Motor neuron (in vitro differentiated cells): ENCODE results near the gene ACKR2. TPM values are rescaled to one million over a fixed set of nuclear protein-coding genes. Genes with fewer than 3 reads are reported as not detected.

Source experiments
- ATAC-seq, 8 experiments: fragments of 200-7000 bp; cut with Tn5 transposase; replicated peaks in 6 of 8; 2 replicates each; pipeline ENCODE4 v1.8.0; 2021; ENCODE audit warnings: mild to moderate bottlenecking in 8 of 8, moderate library complexity in 8 of 8
- H3K27ac ChIP-seq, 2 donors: fragments of 250-450 bp; sonication (Bioruptor Pico); 2 replicates each; pipeline ENCODE4 v1.9.0; 2021; ENCODE audit warnings: antibody characterized with exemption in 2 of 2, mild to moderate bottlenecking in 2 of 2, moderate library complexity in 1 of 2
- H3K4me1 ChIP-seq, 2 donors: fragments of 250-450 bp; sonication (Bioruptor Pico); replicated peaks in 1 of 2; 2 replicates each; pipeline ENCODE4 v1.6.1; 2021; ENCODE audit warnings: antibody characterized with exemption in 2 of 2, mild to moderate bottlenecking in 2 of 2, moderate library complexity in 1 of 2
- H3K4me3 ChIP-seq, 5 donors: fragments of 250-450 bp; sonication (Bioruptor Pico); 2 replicates each; pipeline ENCODE4 v1.9.0; 2021; ENCODE audit warnings: antibody characterized with exemption in 5 of 5, mild to moderate bottlenecking in 5 of 5, moderate library complexity in 4 of 5
- WGBS, 10 experiments: fragments of 450-650 bp; shearing (Covaris generic); methylation state at CpG; one replicate each; pipeline ENCODE4 v1.0.0; 2022; 5-methylcytosine and 5-hydroxymethylcytosine counted together
- in situ Hi-C, 9 experiments: fragments of 400-800 bp; cut with MboI; loops; one replicate each; pipeline ENCODE4 v1.15.0; 2021; ENCODE audit warnings: low sequenced_read_pairs in 9 of 9, low pct_unique_long_range_greater_than_20kb in 2 of 9; ENCODE audit not compliant: unreplicated experiment in 9 of 9
- total RNA-seq, 8 experiments: library from RNA; unstranded; fragments of 300-600 nt; gene quantifications; 2 replicates each; pipeline versions ENCODE4 v1.2.3 to v1.2.4, GENCODE V29; 2022

Gene ACKR2
- total RNA-seq, 8 experiments from 2014 or later: 0.31 to 0.87 (median 0.38) TPM; not detected in 1

GRCh38 chr3:42826141-42826540 lies 16.9 kb downstream of the ACKR2 start:
- no peak for ATAC-seq
- Histone ChIP-seq H3K4me1 (peaks cover 0 to 11% of the 10 kb centered on the region in 2 donors), H3K27ac (no peak overlapping the region), H3K4me3 (no peak overlapping the region)
- in situ Hi-C loops: no loop called here

- H3K27ac ChIP-seq: no peak overlapping the region
- no peak for ATAC-seq
- in situ Hi-C loops: no loop called here
- H3K4me3 ChIP-seq: no peak overlapping the region
- H3K4me1 ChIP-seq: peaks cover 0 to 11% of the 10 kb centered on the region in 2 donors
Observed at GRCh38 chr3:42827023-42827422, 17.8 kb downstream of the ACKR2 start.

DNA sequence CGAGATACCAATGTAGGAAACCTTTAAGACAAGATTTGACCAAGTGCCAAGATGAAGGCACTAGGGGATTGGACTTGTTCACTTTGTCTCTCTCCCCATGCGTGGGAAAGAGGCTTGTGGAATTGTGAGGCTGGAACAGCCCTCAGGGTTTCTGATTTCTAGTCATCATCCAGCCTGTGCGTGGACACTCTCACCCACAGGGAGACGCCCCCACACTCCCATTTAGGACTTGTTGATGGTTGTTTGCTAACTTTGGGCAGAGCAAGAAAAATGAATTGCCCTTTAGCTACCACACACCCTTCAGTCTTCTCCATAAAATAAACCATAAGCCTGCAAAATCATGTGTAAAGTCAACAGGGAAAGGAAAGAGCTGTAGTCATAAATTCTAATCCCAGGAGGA lies 18.4 kb downstream of the ACKR2 start:
- 7 to 100% (median 67%) methylated on average over 1 to 3 of the region's 4 CpGs; no CpG with 5 or more reads in 5 of the 10 experiments for WGBS, 10 experiments
- H3K4me3 ChIP-seq: no peak overlapping the region
- no peak overlapping the region for H3K27ac ChIP-seq
- in situ Hi-C loops: no loop called here
- ATAC-seq: peak in 3 of 8 experiments; percentile 21 to 77 (median 39)
- H3K4me1 ChIP-seq: peaks cover 0 to 11% of the 10 kb centered on the region in 2 donors

GRCh38 chr3:42829083-42829627 lies 19.9 kb downstream of the ACKR2 start:
- Histone ChIP-seq H3K4me3 (no peak overlapping the region), H3K27ac (no peak overlapping the region), H3K4me1 (no peaks in the 10 kb centered on the region)
- no peak for ATAC-seq
- in situ Hi-C loops: no loop called here
- 33 to 97% (median 81%) methylated on average over 1 to 5 of the region's 5 CpGs for WGBS, 10 experiments

DNA sequence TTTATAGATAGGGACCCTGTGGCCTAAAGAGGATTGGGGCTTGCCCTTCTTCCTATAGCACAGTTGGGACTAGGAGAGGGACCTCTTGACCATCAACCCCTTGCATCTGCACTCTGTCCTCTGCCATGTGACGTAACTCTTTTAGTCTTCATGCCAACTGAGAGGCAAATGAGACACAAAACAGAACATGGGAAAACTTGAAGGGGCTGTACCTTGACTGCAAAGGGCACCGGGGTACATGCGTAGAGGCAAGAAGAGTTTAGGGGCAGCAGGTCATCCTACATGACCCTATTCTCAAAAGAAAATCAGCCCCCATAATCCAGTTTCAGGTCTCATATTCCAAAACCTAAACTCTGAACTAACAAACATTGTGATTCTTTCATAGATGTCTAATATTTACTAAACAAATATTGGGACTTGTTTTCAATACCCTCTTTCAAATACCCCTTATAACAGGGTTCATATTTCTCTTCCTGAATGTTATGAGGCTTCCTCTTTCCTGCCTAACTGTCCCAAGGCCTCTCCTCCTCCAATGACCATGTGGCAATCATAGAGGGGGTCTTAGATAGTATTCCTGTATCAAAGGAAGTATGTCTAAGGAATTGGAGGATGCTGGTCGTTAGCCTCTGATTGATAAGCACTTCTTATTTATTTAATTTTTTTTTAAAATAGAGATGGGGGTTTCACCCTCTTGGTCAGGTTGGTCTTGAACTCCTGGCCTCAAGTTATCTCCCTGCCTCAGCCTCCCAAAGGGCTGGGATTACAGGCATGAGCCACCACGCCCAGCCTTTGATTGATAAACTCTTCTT lies 20.6 kb downstream of the ACKR2 start:
- Histone ChIP-seq H3K4me1 (no peaks in the 10 kb centered on the region), H3K27ac (no peak overlapping the region), H3K4me3 (no peak overlapping the region)
- in situ Hi-C loops: no loop called here
- WGBS, 10 experiments: 14 to 100% (median 61%) methylated on average over 1 to 5 of the region's 5 CpGs; no CpG with 5 or more reads in 2 of the 10 experiments
- ATAC-seq: no peak

DNA sequence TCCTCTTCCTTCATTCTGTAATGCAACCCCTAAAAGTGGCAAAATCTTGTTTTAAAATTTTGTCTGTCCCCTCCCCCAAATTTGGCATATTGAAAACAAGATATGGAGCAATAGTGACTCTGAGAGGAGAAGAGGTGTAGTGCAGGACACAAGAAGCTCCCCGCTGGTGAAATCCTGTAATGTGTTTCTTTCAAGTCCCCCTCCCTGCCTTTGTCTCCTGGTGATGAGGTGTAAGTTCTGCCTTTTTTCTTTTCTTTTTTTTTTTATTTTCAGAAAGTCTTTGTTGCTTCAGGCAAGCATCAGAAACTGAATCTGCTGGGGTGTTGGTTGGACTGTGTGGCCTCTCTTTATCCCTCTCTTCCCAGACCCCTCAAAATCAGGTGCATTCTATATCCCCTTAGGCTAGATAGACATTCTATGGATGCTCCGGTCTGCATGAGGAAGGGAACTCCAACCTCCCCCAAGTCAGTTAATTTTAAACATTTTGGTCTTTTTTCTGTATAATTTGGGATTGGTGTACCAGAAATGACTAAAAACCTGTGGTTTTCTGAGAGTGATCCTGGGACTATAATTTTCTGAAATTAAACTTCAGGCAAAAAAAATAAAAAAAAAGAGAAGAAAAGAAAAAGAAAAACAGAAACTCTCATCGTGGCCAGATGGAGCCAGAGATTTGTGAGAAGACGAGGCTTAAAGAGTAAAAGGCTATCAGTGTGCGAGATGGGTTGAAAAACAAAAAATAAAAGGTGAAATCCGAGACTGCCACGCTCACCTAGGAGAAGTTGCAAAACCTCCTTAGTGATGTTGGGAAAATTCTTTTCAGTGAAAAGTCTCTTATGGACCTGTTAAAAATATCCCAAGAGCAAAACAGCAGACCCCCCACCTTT lies 21.4 kb downstream of the ACKR2 start:
- no peak overlapping the region for H3K27ac ChIP-seq
- in situ Hi-C loops: no loop called here
- H3K4me3 ChIP-seq: no peak overlapping the region
- 30 to 87% (median 50%) methylated on average over 3 to 7 of the region's 7 CpGs for WGBS, 10 experiments
- ATAC-seq: peak in 4 of 8 experiments; percentile 22 to 60 (median 50)
- H3K4me1 ChIP-seq: no peaks in the 10 kb centered on the region

GRCh38 chr3:42831321-42831713 lies 22.1 kb downstream of the ACKR2 start:
- ATAC-seq: peak in 4 of 8 experiments; percentile 44 to 73 (median 64)
- H3K27ac ChIP-seq: no peak overlapping the region
- WGBS, 10 experiments: 0 to 58% (median 8%) methylated on average over 2 to 3 of the region's 3 CpGs; no CpG with 5 or more reads in 3 of the 10 experiments
- in situ Hi-C loops: no loop called here
- no peaks in the 10 kb centered on the region for H3K4me1 ChIP-seq
- H3K4me3 ChIP-seq: no peak overlapping the region

DNA sequence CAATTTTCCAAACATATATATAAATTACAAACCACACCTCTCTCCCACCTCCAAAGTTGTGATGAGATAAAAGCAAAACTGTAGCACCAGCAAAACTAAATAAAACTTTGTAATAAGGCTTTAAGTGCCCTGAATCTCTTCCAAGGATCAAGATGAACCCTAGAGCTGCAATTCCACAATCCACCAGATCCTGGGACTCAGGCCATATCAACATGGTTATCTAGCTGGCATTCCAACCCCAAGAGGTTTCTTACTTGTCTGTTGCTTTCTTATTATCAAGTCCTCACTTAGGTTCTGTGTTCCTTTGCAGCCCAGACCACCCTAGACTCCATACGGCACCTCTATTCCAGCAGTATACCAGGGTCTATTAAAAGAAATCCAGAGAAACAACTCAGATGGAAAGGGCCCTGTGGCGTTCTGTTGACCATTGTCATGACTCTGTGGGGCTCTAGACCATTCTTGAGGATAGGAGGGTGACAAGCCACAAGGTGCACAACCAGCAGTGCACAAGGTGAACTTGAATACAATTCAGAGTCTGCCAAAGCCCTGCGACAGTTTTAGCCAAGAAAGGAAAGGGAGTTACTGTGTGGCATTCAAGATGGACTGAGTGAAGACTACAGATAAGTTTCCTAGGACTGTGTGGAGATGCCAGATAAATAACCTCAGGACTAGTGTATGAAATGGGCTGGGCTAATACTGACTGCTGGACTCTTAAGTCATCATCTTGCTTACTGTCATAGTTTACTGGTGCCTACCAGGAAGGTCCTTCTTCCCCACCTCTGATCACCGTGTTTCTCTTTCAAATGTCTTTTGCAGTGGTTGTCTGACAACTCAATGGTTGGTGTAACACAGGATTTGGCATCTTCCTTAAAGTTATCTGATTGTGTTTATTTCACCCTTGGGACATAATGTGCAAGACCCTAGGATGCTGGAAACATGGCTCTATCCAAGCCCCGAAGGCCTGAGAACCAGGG lies 27.2 kb downstream of the ACKR2 start:
- 30 to 94% (median 86%) methylated on average over 1 to 5 of the region's 5 CpGs; no CpG with 5 or more reads in 1 of the 10 experiments for WGBS, 10 experiments
- H3K27ac ChIP-seq: no peak overlapping the region
- in situ Hi-C loops: no loop called here
- H3K4me3 ChIP-seq: no peak overlapping the region
- no peaks in the 10 kb centered on the region for H3K4me1 ChIP-seq
- no peak for ATAC-seq

GRCh38 chr3:42838571-42838970 lies 29.3 kb downstream of the ACKR2 start:
- H3K4me3 ChIP-seq: no peak overlapping the region
- no peak for ATAC-seq
- no peak overlapping the region for H3K27ac ChIP-seq
- no peaks in the 10 kb centered on the region for H3K4me1 ChIP-seq
- in situ Hi-C loops: no loop called here
- 32 to 89% (median 64%) methylated on average over 1 to 4 of the region's 4 CpGs; no CpG with 5 or more reads in 1 of the 10 experiments for WGBS, 10 experiments

DNA sequence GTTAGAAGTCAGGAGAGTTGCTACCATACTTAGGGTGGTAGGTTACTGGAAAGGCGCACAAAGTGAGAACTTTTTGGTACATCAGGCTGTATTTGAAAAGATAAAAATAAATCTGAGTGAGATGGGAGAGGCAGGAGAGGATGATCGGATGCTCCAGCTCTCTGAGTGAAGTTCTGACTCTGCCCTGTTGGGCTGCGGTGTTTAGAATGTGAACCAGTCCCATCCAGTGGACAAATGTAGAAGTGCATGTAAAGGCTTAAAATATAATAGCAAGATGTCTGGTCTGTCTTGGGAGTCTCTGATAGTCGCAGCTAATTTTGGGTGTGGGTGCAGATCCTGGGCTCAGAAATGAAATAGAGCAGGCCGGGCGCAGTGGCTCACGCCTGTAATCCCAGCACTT lies 30.4 kb downstream of the ACKR2 start:
- peak; percentile 76 to 99 (median 90) for ATAC-seq
- Histone ChIP-seq H3K27ac (no peak overlapping the region), H3K4me1 (no peaks in the 10 kb centered on the region), H3K4me3 (no peak overlapping the region)
- in situ Hi-C loops: no loop called here
- WGBS, 10 experiments: 0 to 50% (median 17%) methylated on average over 1 to 6 of the region's 7 CpGs; no CpG with 5 or more reads in 3 of the 10 experiments

DNA sequence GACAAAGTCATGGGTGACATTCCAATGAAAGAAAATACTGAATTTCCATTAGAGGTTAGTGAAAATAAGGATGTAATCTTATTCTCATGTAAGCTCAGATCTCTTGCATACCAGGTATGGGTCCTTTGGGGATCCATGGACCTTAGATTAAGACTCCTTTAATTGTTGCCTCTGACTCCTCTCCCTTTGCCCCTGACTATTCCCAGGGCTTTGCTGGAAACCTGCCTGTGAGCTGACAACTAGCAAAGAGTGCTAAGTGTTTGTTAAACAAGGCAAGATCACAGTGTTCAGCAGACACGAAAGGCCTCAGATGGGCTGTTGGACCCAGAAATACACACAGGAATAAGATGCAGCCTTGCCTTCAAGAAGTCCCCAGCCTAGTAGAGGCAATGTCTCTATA lies 32.1 kb downstream of the ACKR2 start:
- Histone ChIP-seq H3K4me1 (no peaks in the 10 kb centered on the region), H3K27ac (no peak overlapping the region), H3K4me3 (no peak overlapping the region)
- in situ Hi-C loops: no loop called here
- ATAC-seq: no peak
- WGBS, 10 experiments: 71 to 100% (median 82%) methylated on average over 1 of the region's 1 CpG; no CpG with 5 or more reads in 4 of the 10 experiments

DNA sequence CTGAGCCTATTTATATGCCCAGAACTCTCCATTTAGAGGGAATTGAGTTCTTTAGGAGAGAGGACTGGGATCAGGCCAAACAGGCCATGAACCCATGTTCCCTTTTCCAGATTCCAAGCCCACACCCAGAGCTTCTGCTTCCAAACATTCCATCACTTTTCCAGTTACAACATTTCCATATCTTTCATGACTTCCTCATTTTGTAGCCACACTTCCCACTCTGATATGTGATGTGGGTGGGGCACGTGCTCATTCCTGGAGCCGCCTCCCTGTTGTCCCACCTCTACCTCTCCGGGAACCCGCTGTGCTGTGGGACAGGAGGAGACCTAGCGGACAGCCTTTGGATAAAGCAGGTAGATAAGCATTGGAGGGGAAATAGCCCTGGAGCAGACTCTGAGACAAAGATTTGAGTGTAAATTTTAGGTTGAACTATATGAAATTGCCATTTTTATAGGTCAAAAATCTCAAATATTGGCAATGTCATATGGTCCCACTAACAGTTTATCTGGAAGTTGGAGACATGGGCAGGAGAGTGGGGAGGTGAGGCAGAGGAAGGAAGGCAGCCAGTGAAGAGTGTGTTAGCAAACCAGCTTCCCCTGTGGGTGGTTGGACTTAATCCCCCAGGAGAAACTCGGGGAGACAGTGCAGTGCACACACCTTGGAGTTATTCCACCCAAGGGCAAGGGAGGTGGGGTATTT lies 34.6 kb downstream of the ACKR2 start:
- ATAC-seq: peak in 3 of 8 experiments; percentile 8 to 12 (median 11)
- in situ Hi-C loops: no loop called here
- WGBS, 10 experiments: 13 to 80% (median 63%) methylated on average over 1 to 5 of the region's 6 CpGs; no CpG with 5 or more reads in 5 of the 10 experiments
- Histone ChIP-seq H3K27ac (no peak overlapping the region), H3K4me1 (no peaks in the 10 kb centered on the region), H3K4me3 (no peak overlapping the region)
